IMR-90 (cell line): ENCODE data around the gene SLIT3. TPM values are rescaled to one million over a fixed set of nuclear protein-coding genes. Genes with fewer than 3 reads are reported as not detected.

Source experiments
- ATAC-seq: fragments of 200-7000 bp; cut with Tn5 transposase; 2 replicates; pipeline ENCODE4 v1.9.1; 2020; ENCODE audit warnings: low read depth, mild to moderate bottlenecking, moderate library complexity
- BruUV-seq: library from RNA; stranded (reverse); fragments of 400-500 nt; replicated peaks from 2 replicates; lab custom pipeline; 2021; lab: Mats Ljungman, UMichigan
- CTCF ChIA-PET: fragments of 300-600 bp; formaldehyde crosslinking; extraction: SDS; loops from one replicate; lab custom pipeline; 2021; ENCODE audit warnings: antibody characterized with exemption; lab: Yijun Ruan, JAX
- POLR2A ChIA-PET: fragments of 300-600 bp; sonication (Branson Sonifier 250); formaldehyde crosslinking; loops from one replicate; lab custom pipeline; 2022; ENCODE audit warnings: antibody characterized with exemption; ENCODE audit not compliant: unreplicated experiment; lab: Charles Lee
- DNase-seq: peaks from one replicate; pipeline ENCODE4 v3.0.0; 2013
- H2AFZ ChIP-seq: replicated peaks from 2 replicates; pipeline ENCODE3; 2013; ENCODE audit warnings: low read length, mild to moderate bottlenecking; ENCODE audit not compliant: poor library complexity
- H2AK5ac ChIP-seq: 2 replicates; pipeline ENCODE4 v1.6.1; 2013; ENCODE audit warnings: low read depth, low read length, inconsistent platforms
- H2AK9ac ChIP-seq: replicated peaks from 2 replicates; pipeline ENCODE3; 2013; ENCODE audit warnings: mild to moderate bottlenecking, low read depth, low read length, moderate library complexity; ENCODE audit not compliant: poor library complexity
- H2BK120ac ChIP-seq: 2 replicates; pipeline ENCODE4 v1.6.1; 2013; ENCODE audit warnings: low read depth, low read length, inconsistent platforms
- H2BK15ac ChIP-seq: 3 replicates; pipeline ENCODE4 v1.6.1; 2013; ENCODE audit warnings: low read depth, low read length, inconsistent platforms
- H2BK20ac ChIP-seq: 2 replicates; pipeline ENCODE4 v1.6.1; 2013; ENCODE audit warnings: low read depth, mild to moderate bottlenecking, inconsistent platforms, low read length, moderate library complexity
- H2BK5ac ChIP-seq: 2 replicates; pipeline ENCODE4 v1.6.1; 2013; ENCODE audit warnings: mild to moderate bottlenecking, low read depth, low read length, inconsistent platforms; ENCODE audit not compliant: poor library complexity, severe bottlenecking
- H3K14ac ChIP-seq: replicated peaks from 2 replicates; pipeline ENCODE4 v1.6.1; 2013; ENCODE audit warnings: low read depth, low read length, inconsistent platforms
- H3K18ac ChIP-seq: 2 replicates; pipeline ENCODE4 v1.6.1; 2013; ENCODE audit warnings: low read depth, low read length, control low read depth
- H3K23ac ChIP-seq: 2 replicates; pipeline ENCODE4 v1.6.1; 2013; ENCODE audit warnings: low read depth, low read length, inconsistent platforms
- H3K27ac ChIP-seq: 2 replicates; pipeline ENCODE4 v1.5.1; 2013; ENCODE audit warnings: mild to moderate bottlenecking, control low read depth, low read length; ENCODE audit not compliant: insufficient read depth
- H3K27me3 ChIP-seq: 2 replicates; pipeline ENCODE4 v1.6.1; 2013; ENCODE audit warnings: low read length; ENCODE audit not compliant: control insufficient read depth, insufficient read depth
- H3K36me3 ChIP-seq: 2 replicates; pipeline ENCODE4 v1.6.1; 2013; ENCODE audit warnings: low read length, mixed read lengths; ENCODE audit not compliant: control insufficient read depth, insufficient read depth
- H3K4ac ChIP-seq: 2 replicates; pipeline ENCODE4 v1.6.1; 2013; ENCODE audit warnings: low read depth, low read length, inconsistent platforms
- H3K4me1 ChIP-seq: 2 replicates; pipeline ENCODE4 v1.6.1; 2013; ENCODE audit warnings: low read length, mixed read lengths; ENCODE audit not compliant: control insufficient read depth, insufficient read depth
- H3K4me2 ChIP-seq: 2 replicates; pipeline ENCODE4 v1.6.1; 2013; ENCODE audit warnings: low read depth, mild to moderate bottlenecking, control low read depth, low read length, moderate library complexity
- H3K4me3 ChIP-seq: 2 replicates; pipeline ENCODE4 v1.5.1; 2013; ENCODE audit warnings: low read depth, mild to moderate bottlenecking, control low read depth, low read length, moderate library complexity; ENCODE audit not compliant: insufficient read depth
- H3K56ac ChIP-seq: 2 replicates; pipeline ENCODE4 v1.6.1; 2013; ENCODE audit warnings: low read length, inconsistent platforms; ENCODE audit not compliant: insufficient read depth; ENCODE audit errors: extremely low read depth
- H3K79me1 ChIP-seq, 2 experiments: 2 replicates each; pipeline ENCODE4 v1.6.1; 2013; ENCODE audit warnings: low read length in 2 of 2, inconsistent platforms in 1 of 2, low read depth in 1 of 2
- H3K9ac ChIP-seq: 2 replicates; pipeline ENCODE4 v1.6.1; 2013; ENCODE audit warnings: low read depth, low read length, control low read depth
- H3K9me1 ChIP-seq: 2 replicates; pipeline ENCODE4 v1.6.1; 2013; ENCODE audit warnings: low read length, inconsistent platforms; ENCODE audit not compliant: insufficient read depth
- H3K9me3 ChIP-seq: 2 replicates; pipeline ENCODE4 v1.6.1; 2013; ENCODE audit warnings: low read length; ENCODE audit not compliant: control insufficient read depth, insufficient read depth
- H4K20me1 ChIP-seq: 2 replicates; pipeline ENCODE4 v1.6.1; 2013; ENCODE audit warnings: low read length, inconsistent platforms; ENCODE audit not compliant: insufficient read depth
- H4K5ac ChIP-seq: 2 replicates; pipeline ENCODE4 v1.6.1; 2013; ENCODE audit warnings: mild to moderate bottlenecking, low read depth, low read length, control low read depth
- H4K8ac ChIP-seq, 2 experiments: 2 replicates each; pipeline ENCODE4 v1.6.1; 2013; ENCODE audit warnings: low read depth in 2 of 2, low read length in 2 of 2, control low read depth in 1 of 2, inconsistent platforms in 1 of 2
- H4K91ac ChIP-seq: 2 replicates; pipeline ENCODE4 v1.6.1; 2013; ENCODE audit warnings: low read depth, low read length, inconsistent platforms; ENCODE audit not compliant: insufficient read depth
- CEBPB ChIP-seq: IDR thresholded peaks from 2 replicates; pipeline ENCODE4 v1.6.1; 2012; ENCODE audit warnings: low read depth, low read length, improper control_type of control experiment
- CHD1 ChIP-seq: IDR thresholded peaks from 2 replicates; pipeline ENCODE4 v1.6.1; 2012; ENCODE audit warnings: low read depth, low read length, improper control_type of control experiment
- ELK1 ChIP-seq: fragments of 150-350 bp; IDR thresholded peaks from 2 replicates; pipeline ENCODE4 v1.6.1; 2016; ENCODE audit warnings: low read depth, mild to moderate bottlenecking, low read length, moderate library complexity, borderline replicate concordance
- FOS ChIP-seq: fragments of 150-350 bp; IDR thresholded peaks from 2 replicates; pipeline ENCODE4 v1.6.1; 2016; ENCODE audit warnings: low read depth, low read length
- MAFK ChIP-seq: IDR thresholded peaks from 2 replicates; pipeline ENCODE4 v1.6.1; 2012; ENCODE audit warnings: low read depth, low read length, improper control_type of control experiment
- MAZ ChIP-seq: IDR thresholded peaks from 2 replicates; pipeline ENCODE4 v1.6.1; 2012; ENCODE audit warnings: low read depth, mild to moderate bottlenecking, low read length, improper control_type of control experiment, moderate library complexity, borderline replicate concordance
- MXI1 ChIP-seq: IDR thresholded peaks from 2 replicates; pipeline ENCODE4 v1.6.1; 2012; ENCODE audit warnings: low read depth, mild to moderate bottlenecking, low read length, moderate library complexity, borderline replicate concordance
- NFE2L2 ChIP-seq: fragments of 150-350 bp; IDR thresholded peaks from 2 replicates; pipeline ENCODE4 v1.6.1; 2016; ENCODE audit warnings: low read depth, mild to moderate bottlenecking, low read length
- POLR2A ChIP-seq: IDR thresholded peaks from 2 replicates; pipeline ENCODE4 v1.6.1; 2012; ENCODE audit warnings: mild to moderate bottlenecking, low read depth, low read length
- RAD21 ChIP-seq: IDR thresholded peaks from 2 replicates; pipeline ENCODE4 v1.6.1; 2012; ENCODE audit warnings: low read length, improper control_type of control experiment
- RCOR1 ChIP-seq: IDR thresholded peaks from 2 replicates; pipeline ENCODE4 v1.6.1; 2012; ENCODE audit warnings: mild to moderate bottlenecking, low read length, improper control_type of control experiment; ENCODE audit not compliant: insufficient replicate concordance
- RFX5 ChIP-seq: IDR thresholded peaks from 2 replicates; pipeline ENCODE4 v1.8.0; 2012; ENCODE audit warnings: low read depth, mild to moderate bottlenecking, low read length, moderate library complexity
- SMC3 ChIP-seq: fragments of 150-350 bp; IDR thresholded peaks from 2 replicates; pipeline ENCODE4 v1.6.1; 2016; ENCODE audit warnings: low read depth, mild to moderate bottlenecking, antibody characterized with exemption, low read length, moderate library complexity
- WGBS, 2 experiments: methylation state at CpG; one replicate each; pipeline versions ENCODE4 v1.1.5 to v1.1.7; 2013; ENCODE audit warnings: missing lambda C conversion rate in 2 of 2; ENCODE audit not compliant: insufficient read length in 1 of 2; ENCODE audit errors: extremely low coverage in 2 of 2; 5-methylcytosine and 5-hydroxymethylcytosine counted together
- dilution Hi-C: fragments of 300-500 bp; cut with HindIII; formaldehyde crosslinking; loops from one replicate; pipeline ENCODE4 v1.14.3; 2018; ENCODE audit warnings: low sequenced_read_pairs; ENCODE audit not compliant: unreplicated experiment
- in situ Hi-C: fragments of 300-500 bp; cut with MboI; formaldehyde crosslinking; loops from 3 replicates; pipeline ENCODE4 v1.14.3; 2019; ENCODE audit warnings: low sequenced_read_pairs, inconsistent platforms, mixed read lengths
- intact Hi-C: fragments of 100-400 bp; cut with micrococcal nuclease; formaldehyde crosslinking; loops from 2 replicates; pipeline ENCODE4 v1.10.0; 2022
- polyA plus RNA-seq, 3 experiments: library from polyadenylated mRNA; depleted of rRNA; stranded (reverse); fragments of >200 nt; gene quantifications; 2 replicates each; pipeline ENCODE4 v1.2.3, GENCODE V29; 2012; ENCODE audit warnings: low replicate concordance in 1 of 3
- total RNA-seq: library from RNA; depleted of rRNA; stranded (reverse); fragments of >200 nt; gene quantifications from 2 replicates; pipeline ENCODE4 v1.2.3, GENCODE V29; 2012

Gene SLIT3
- total and polyA plus RNA-seq, 2 of the 4 experiments (the other 2 are of a cell fraction), result 0.18 to 0.50 TPM

GRCh38 chr5:169299191-169299662 is 1.7 kb downstream of the SLIT3 start:
- no peak for ATAC-seq

More at GRCh38 chr5:169299191-169299662, 1.7 kb downstream of the SLIT3 start:
- Histone ChIP-seq H2BK120ac (no peak overlapping the region), H4K5ac (no peak overlapping the region), H3K23ac (no peak overlapping the region), H2BK20ac (no peak overlapping the region), H4K91ac (no peak overlapping the region), H3K14ac (no peak overlapping the region), H2AK5ac (no peak overlapping the region), H3K9me3 (no peaks in the 10 kb centered on the region), H3K27ac (no peak overlapping the region), H3K18ac (no peak overlapping the region), H3K36me3 (no peaks in the 10 kb centered on the region), H3K56ac (no peak overlapping the region), H2BK15ac (no peak overlapping the region), H4K20me1 (no peaks in the 10 kb centered on the region), H4K8ac (no peak overlapping the region), H2BK5ac (no peak overlapping the region), H2AK9ac (no peak overlapping the region), H3K4me2 (no peak overlapping the region), H3K9me1 (no peaks in the 10 kb centered on the region), H3K27me3 (peaks cover 27% of the 10 kb centered on the region), H3K4ac (no peak overlapping the region), H3K79me1 (no peaks in the 10 kb centered on the region), H3K9ac (no peak overlapping the region), H3K4me1 (no peaks in the 10 kb centered on the region), H3K4me3 (no peak overlapping the region), H2AFZ (no peak overlapping the region)
- ChIA-PET CTCF (no interaction called here), POLR2A (no interaction called here)
- intact Hi-C loops (no loop called here), dilution Hi-C loops (no loop called here), in situ Hi-C loops (loop anchor here (25.0 kb wide), 1 partner anchor 1037 kb away; no protein-coding TSS in a partner anchor)
- TF ChIP-seq POLR2A, result no peak
- TF ChIP-seq MAZ, result no peak
- no peak for TF ChIP-seq SMC3
- TF ChIP-seq ELK1, result no peak
- no peak for TF ChIP-seq FOS
- no peak for TF ChIP-seq RFX5
- no peak for TF ChIP-seq MXI1
- no peak for TF ChIP-seq RAD21
- no peak for TF ChIP-seq NFE2L2
- TF ChIP-seq RCOR1, result no peak
- no peak for TF ChIP-seq MAFK
- no peak for TF ChIP-seq CHD1
- TF ChIP-seq CEBPB, result no peak
- no CpG with 5 or more reads among the region's 7 CpGs for WGBS, 2 experiments
- no peak for DNase-seq
- no TSS peak for BruUV-seq
